ENCODE results near the gene STARD13. TPM values are rescaled to one million over a fixed set of nuclear protein-coding genes. Genes with fewer than 3 reads are reported as not detected.

Gene STARD13
- total RNA-seq, 4 donors from 2014 or later, result 52.0 to 114 (median 89.2) TPM

DNA sequence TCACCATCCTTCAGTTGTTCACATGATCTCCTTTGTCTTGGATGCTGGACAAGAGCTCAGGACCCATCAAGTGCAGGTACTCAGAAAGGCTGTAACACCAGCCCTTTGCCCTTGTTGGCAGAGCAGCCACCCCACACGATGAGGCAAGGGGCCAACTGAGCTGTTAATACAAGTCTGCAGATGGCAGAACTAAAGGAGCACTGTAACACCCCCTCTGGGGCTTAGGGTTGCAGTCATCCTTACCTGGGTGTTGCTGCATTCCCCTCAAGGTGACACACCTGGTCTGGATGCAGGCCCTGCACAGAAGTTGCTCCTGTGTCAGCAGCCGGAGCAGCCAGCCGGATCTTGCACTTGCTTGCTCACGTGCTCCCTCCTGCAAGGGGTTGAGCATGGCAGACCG is 52.0 kb downstream of the STARD13 start:
- Histone ChIP-seq H3K4me1 (peaks cover 55 to 67% of the 10 kb centered on the region in 2 donors), H3K36me3 (no peaks in the 10 kb centered on the region), H3K27me3 (no peaks in the 10 kb centered on the region), H3K4me3 (replicated peaks in 1 of 3) (no peak overlapping the region), H3K9me3 (no peaks in the 10 kb centered on the region), H3K27ac (peak overlapping the region in 2 of 3 donors; percentile 55 to 63)
- WGBS, 2 donors, result 5 to 41% methylated on average over 5 of the region's 5 CpGs
- intact Hi-C loops (cut with DNase I), result loop anchor here (10.0 kb wide), 2 partner anchors 51 to 171 kb away; partner anchors contain the start of gene STARD13
- peak; percentile 95 to 96 for DNase-seq
- TF ChIP-seq POLR2A (IDR thresholded peaks at IDR 0.05) (no peak), CTCF (IDR thresholded peaks at IDR 0.05) (no peak)

- Histone ChIP-seq H3K9me3 (no peaks in the 10 kb centered on the region), H3K4me1 (peaks cover 62 to 74% of the 10 kb centered on the region in 2 donors), H3K27me3 (no peaks in the 10 kb centered on the region), H3K27ac (peak overlapping the region; percentile 29 to 55 (median 38)), H3K4me3 (replicated peaks in 1 of 3) (no peak overlapping the region), H3K36me3 (no peaks in the 10 kb centered on the region)
- no peak for TF ChIP-seq CTCF (IDR thresholded peaks at IDR 0.05)
- no peak for DNase-seq
- WGBS, 2 donors, result 84% methylated on average over 2 of the region's 2 CpGs
- intact Hi-C loops (cut with DNase I), result loop anchor here (10.0 kb wide), 2 partner anchors 52 to 172 kb away; partner anchors contain the start of gene STARD13
These were observed 52.7 kb downstream of the STARD13 start for GRCh38 chr13:33232883-33233282.

- no peak for TF ChIP-seq POLR2A (IDR thresholded peaks at IDR 0.05)
- TF ChIP-seq CTCF (IDR thresholded peaks at IDR 0.05), result no peak
- intact Hi-C loops (cut with DNase I), result loop anchor here (10.0 kb wide), 2 partner anchors 53 to 173 kb away; partner anchors contain the start of gene STARD13
- 96 to 100% methylated on average over 3 to 4 of the region's 4 CpGs for WGBS, 2 donors
- Histone ChIP-seq H3K4me3 (replicated peaks in 1 of 3) (no peak overlapping the region), H3K27me3 (no peaks in the 10 kb centered on the region), H3K9me3 (no peaks in the 10 kb centered on the region), H3K4me1 (peaks cover 73 to 81% of the 10 kb centered on the region in 2 donors), H3K36me3 (no peaks in the 10 kb centered on the region), H3K27ac (peak overlapping the region in 2 of 3 donors; percentile 76)
- DNase-seq, result no peak
These were observed 54.2 kb downstream of the STARD13 start for GRCh38 chr13:33231339-33231738.

DNA sequence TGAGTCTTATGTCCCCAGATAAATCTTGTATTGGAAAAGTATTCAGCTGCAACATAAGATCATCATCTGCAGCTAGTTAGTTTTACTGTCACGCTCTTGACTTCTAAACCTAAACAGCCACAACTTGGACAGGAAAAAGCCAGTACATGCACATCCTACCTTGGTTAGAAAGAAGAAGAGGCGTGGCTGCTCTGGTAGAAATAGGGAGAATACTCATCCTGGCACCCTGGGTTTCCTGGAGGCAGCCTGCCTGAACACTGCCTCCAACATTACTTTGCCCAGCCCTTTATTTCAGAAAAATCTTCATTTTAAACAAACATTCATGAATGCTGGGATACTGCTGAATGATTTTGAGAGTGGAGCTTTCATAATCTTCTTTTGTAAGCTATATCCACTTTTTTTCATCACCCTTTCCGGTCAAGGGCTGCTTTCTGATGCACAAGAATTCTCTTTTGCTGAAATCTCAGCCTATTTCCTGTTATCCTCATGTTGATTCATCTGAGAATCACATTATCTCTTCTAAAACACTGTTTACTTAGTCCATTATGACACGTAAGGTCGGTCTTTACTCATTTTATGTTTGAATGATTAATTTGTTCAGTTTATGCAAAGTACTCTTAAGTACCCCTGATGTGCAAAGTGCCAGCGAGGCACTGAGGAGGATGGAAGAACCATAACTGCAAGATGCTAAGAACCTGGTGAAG is 55.2 kb downstream of the STARD13 start:
- Histone ChIP-seq H3K27ac (peak overlapping the region; percentile 27 to 76 (median 76)), H3K36me3 (no peaks in the 10 kb centered on the region), H3K9me3 (no peaks in the 10 kb centered on the region), H3K4me1 (peaks cover 66 to 72% of the 10 kb centered on the region in 2 donors), H3K4me3 (replicated peaks in 1 of 3) (no peak overlapping the region), H3K27me3 (no peaks in the 10 kb centered on the region)
- intact Hi-C loops (cut with DNase I), result loop anchor here (10.0 kb wide), 2 partner anchors 54 to 174 kb away; partner anchors contain the start of gene STARD13
- DNase-seq, result no peak
- 69 to 74% methylated on average over 6 of the region's 6 CpGs for WGBS, 2 donors
- TF ChIP-seq CTCF (IDR thresholded peaks at IDR 0.05), result no peak
